Mammary epithelial cell (primary cell): Measurements from ENCODE around the gene SNX30.

Experiments used
- CTCF ChIP-seq, 2 donors: IDR thresholded peaks in 1 of 2; conservative IDR thresholded peaks in 1 of 2; 2 replicates each; pipeline ENCODE4 v1.5.1; 2011 to 2012; ENCODE audit warnings: inconsistent platforms in 2 of 2, low read length in 2 of 2, mild to moderate bottlenecking in 2 of 2, control low read depth in 1 of 2, low read depth in 1 of 2; ENCODE audit not compliant: insufficient read depth in 1 of 2; ENCODE audit errors: extremely low read depth in 1 of 2
- EZH2 ChIP-seq: IDR thresholded peaks from 2 replicates; pipeline ENCODE4 v1.6.1; 2012; ENCODE audit warnings: low read length, inconsistent platforms, borderline replicate concordance

GRCh38 chr9:112725961-112726360, 24.6 kb upstream of the SNX30 start:
- TF ChIP-seq EZH2 (no peak), CTCF (conservative IDR thresholded peaks at IDR 0.05 in 1 of 2, IDR thresholded peaks at IDR 0.05 in 1 of 2; ENCODE audit: extremely low read depth in 1 of 2, insufficient read depth in 1 of 2, low read depth in 1 of 2, low read length in 2 of 2) (no peak)
